Fibroblast of upper back skin (primary cell): ENCODE data around the gene SDHC.
"Not testable (repeated sequence)": the region's sequence is repeated elsewhere in the genome, so short reads cannot be mapped to it uniquely, and the experiment has no call there.

Source experiments
- DNase-seq: peaks from one replicate; pipeline ENCODE4 v3.0.0-alpha.2; 2013

The SDHC gene

DNA sequence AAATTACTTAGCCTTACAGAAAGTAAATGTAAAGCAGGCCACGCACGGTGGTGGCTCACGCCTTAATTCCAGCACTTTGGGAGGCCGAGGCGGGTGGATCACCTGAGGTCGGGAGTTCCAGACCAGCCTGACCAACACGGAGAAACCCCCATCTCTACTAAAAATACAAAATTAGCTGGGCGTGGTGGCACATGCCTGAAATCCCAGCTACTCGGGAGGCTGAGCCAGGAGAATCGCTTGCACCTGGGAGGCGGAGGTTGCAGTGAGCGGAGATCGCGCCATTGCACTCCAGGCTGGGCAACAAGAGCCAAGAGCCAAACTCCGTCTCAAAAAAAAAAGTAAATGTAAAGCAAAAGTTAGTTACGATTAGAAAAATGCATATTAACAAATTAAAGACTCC lies 75.0 kb downstream of the SDHC start:
- DNase-seq: not testable (repeated sequence)

DNA sequence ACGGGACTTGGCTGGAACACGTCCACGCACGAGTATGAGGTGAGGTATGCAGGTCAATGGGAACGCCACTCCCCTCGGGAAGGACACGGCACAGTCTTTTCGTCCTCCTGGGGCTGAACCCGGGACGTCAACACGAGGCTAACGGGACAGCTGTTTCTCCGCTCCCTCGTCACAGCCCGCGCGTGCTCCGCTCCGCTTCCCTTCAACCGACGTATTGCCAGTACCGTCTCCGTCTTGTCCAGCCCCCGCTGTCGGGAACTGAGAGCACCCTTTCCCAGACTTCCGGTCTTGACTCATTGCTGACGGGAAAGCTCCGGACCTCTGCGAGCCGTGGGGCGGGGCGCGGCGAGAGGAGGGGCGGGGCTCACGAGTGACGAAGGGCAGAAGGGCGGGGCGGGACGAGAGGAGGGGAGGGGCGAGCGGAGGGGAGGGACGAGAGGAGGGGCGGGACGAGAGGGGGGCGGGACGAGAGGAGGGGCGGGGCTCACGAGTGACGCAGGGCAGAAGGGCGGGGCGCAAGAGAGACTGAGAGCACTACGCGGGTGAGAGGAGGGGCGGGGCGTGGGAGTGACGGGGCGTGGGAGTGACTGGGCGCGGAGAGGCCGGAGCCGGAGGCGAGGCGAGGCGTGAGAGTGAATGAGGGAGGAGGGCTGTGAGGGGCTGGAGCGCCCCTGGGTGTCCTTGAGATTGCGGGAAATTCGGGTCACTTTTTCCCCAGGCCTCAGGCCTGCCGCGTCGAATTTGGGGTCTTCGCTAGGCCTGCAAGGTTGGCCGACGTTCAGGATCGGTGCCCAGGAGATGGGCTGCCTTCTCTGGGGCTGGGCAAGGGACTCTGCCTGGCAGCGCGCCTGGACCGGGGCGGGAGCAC lies 75.7 kb downstream of the SDHC start:
- peak; percentile 98 for DNase-seq

DNA sequence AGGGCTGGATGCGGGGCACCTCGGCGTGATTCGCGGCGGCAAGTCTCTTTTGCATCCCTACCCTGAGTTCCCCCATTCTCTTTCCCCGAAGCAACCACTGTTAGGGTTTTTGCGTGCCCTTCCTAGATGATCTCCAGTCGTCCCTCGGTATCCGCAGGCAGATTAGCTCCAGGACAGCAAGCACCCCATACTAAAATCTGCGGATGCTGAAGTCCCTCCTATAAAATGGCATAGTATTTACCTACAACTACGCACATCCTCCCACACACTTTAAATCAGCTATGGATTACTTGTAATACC lies 76.3 kb downstream of the SDHC start:
- DNase-seq: no peak

DNA sequence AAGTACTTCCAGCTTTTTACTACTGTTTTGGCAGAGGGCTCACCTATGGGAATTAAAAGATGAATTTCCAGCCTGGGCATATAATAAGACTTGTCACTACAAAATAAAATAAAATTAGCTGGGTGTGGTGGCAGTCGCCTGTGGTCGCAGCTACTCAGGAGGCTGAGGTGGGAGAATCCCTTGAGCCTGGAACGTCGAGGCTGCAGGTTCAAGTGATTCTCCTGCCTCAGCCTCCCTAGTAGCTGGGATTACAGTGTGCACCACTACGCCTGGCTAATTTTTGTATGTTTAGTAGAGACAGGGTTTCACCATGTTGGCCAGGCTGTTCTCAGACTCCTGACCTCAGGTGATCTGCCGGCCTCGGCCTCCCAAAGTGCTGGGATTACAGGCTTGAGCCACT lies 77.0 kb downstream of the SDHC start:
- not testable (repeated sequence) for DNase-seq

DNA sequence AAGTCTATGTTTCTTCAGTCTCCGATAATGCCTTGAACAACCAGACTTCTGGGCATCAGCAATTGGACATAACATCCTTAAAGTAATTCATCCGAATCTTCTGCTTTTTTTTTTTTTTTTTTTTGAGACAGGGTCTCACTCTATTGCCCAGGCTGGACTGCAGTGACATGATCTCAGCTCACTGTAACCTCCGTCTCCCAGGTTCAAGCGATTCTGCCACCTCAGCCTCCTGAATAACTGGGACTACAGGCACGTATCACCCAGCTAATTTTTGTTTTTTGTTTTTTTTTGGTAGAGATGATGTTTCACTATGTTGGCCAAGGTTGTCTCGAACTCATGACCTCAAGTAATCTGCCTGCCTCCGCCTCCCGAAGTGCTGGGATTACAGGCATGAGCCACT lies 77.4 kb downstream of the SDHC start:
- no peak for DNase-seq

DNA sequence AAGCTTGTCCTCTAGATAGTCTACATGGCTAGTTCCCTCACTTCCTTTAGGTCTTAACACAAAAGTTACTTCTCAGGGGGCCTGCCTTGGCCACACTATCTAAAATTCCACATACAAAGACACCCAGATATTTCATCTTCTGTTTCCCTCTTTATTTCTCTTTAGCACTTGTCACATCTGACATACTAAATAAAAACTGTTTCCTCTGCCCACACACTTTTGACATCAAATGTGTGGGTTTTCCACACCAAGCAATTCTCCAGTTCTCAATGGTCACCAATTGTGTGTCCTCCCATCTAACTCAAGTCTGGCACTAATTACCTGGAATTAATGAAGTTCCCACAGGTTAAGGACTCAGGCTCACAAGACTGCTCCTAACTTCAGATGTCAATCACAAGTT lies 79.0 kb downstream of the SDHC start:
- no peak for DNase-seq

DNA sequence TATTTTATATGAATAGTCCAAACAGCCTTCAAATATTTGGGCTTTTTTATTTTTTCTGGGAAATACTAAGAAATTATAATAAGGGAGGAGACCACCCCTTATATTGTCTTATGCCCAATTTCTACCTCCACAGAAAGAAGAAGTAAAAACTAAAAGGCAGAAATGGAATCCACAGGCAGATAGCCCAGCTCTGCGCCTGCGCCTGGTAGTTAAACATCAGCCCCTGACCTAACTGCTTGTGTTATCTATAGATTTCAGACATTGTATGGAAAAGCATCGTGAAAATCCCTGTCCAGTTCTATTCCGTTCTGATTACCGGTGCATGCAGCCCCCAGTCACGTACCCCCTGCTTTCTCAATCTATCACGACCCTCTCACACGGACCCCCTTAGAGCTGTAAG lies 82.9 kb downstream of the SDHC start:
- not testable (repeated sequence) for DNase-seq

DNA sequence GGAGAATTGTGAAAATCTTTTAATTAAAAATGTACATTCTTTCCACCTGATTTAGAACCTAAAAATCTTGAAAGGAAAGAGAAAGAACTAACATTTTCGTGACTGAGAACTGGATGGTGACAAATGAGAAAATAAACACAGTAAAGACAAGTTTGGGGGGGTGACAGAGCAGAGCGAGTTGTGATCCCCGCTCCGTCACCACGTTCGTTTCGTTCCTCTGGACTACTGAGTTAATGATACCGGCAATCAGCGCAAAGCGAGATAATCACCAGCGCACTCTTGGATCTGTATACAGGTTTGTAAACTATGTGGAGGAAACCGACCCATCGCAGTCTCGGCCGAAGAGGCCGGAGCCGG lies 84.7 kb downstream of the SDHC start:
- DNase-seq: no peak

DNA sequence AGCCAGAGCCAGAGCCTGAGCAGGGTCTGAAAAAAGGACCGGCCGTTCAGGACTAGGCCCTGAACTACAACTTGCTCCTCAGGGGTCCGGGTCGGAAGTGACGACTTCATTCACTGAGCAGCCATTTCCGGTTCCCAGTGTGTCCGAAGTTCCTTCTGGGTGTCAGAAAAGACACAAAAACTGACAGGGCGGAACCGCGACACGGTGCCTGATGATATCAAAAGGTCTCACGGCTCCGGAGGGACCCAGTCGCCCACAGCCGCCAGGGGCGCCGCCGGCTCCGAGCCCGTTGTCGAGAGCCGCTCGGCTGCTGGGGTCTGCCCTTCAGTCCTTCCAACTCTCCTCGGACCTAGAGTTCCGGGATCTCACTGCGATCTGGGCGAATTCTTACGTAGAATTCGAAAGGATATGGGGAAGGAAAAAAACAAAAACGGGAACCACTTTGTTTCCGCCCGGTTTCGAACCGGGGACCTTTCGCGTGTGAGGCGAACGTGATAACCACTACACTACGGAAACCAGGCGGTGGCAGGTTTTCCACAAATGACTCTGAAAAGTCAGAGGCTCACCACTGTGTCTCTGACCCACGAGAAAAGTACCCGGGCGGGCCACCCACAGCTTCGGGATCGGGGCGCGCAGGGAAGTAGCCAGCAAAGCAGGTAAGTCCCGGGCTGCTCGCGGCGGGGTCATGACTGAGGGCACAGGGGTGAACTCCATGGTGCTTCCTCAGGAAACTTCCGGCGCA lies 85.2 kb downstream of the SDHC start:
- DNase-seq: peak; percentile 93

DNA sequence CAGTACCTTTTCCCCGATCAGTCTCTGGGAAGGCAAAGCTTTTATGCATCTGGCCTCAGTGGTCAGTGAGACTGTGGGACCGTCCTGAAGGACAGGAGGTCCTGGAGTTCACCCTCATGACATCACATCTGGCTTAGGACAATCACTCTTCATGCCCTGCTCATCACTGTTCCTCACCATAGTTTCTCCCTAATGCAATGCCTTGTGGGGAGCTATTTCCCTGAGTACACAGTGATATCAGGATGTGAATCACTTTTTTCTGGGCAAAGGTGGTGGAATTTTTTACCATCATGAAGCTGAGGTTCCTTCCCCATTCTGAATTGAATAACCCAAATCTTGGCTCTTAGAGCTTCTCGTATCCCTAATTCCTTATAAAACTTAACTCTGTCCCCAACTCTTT lies 88.3 kb downstream of the SDHC start:
- no peak for DNase-seq

DNA sequence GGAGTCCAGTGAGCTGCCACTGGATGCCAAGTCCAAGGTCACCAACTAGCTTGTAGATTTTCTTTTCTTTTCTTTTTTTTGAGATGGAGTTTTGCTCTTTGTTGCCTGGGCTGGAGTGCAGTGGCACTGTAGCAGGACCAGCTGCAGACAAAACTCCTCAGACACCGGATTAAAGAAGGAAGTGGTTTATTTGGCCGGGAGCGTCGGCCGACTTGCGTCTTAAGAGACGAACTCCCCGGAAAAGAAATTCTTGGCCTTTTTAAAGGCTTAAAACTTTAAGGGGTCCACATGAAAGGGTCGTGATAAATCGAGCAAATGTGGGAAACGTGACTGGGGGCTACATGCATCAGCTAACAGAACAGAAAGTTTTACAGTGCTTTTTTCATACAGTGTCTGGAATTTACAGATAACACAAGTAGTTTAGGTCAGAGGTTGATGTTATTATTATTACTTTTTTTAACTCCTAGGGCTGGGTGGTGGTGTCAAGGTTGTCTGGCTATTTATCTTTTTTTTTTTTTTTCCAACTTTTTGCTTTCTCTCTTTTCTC lies 89.9 kb downstream of the SDHC start:
- DNase-seq: no peak

DNA sequence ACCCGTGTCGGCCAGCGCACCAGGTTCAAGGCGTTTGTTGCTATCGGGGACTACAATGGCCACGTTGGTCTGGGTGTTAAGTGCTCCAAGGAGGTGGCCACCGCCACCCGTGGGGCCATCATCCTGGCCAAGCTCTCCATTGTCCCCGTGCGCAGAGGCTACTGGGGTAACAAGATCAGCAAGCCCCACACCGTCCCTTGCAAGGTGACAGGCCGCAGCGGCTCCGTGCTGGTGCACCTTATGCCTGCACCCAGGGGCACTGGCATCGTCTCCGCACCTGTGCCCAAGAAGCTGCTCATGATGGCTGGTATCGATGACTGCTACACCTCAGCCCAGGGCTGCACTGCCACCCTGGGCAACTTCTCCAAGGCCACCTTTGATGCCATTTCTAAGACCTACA lies 92.4 kb downstream of the SDHC start:
- DNase-seq: not testable (repeated sequence)

DNA sequence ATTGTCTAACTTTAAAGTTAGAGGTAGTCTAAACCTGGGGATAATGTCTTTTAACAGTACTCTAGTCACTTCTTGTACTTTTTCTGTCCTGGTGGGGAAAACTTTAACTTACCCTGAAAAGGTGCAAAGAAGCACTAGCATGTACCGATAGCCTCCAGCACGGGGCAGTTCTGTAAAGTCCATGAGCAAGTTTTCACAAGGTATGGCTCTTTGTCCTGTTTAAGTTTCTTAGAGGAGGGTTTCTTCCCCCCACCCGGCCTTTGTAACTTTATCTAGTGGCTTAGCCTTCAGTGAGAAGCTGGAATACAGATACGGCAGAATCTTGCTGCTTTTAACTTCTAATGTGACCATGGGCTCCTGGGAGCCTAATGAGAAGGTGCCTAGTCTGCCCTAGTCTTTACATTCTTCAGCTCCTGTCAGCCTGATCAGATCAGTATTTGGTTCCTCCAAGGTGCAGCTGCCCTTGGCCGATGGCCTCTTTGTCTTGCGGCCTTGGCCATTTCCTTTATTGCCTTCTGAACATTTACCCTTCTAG lies 93.3 kb downstream of the SDHC start:
- no peak for DNase-seq

DNA sequence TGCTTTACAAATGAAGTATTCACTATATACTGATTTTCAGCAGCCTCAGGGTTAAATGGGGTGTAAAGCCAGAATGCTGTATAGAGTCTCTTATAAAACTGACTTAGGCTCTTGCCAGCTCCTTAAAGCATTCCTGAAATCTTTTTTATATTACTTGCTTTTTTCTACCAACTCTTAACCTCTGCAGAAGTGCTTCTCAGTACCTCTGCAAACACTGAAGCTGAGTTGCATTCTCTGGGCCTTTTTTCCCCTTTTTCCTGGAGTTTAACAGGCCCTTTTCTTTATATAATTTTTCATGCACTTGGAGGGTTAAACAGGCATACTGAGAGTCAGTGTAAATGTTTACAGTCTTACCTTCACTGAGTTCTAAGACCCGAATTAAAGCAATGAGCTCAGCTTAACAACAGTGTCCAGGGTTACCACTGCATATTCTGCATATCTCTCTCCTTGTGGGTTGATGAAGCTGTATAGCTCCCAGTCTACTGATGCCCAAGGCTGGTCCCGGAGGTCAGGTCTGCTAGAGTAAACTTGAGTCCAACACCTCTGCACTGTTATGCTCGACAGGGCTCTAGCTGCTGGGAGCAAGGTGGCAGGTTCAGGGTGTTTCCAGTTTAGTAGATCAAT lies 94.4 kb downstream of the SDHC start:
- no peak for DNase-seq

DNA sequence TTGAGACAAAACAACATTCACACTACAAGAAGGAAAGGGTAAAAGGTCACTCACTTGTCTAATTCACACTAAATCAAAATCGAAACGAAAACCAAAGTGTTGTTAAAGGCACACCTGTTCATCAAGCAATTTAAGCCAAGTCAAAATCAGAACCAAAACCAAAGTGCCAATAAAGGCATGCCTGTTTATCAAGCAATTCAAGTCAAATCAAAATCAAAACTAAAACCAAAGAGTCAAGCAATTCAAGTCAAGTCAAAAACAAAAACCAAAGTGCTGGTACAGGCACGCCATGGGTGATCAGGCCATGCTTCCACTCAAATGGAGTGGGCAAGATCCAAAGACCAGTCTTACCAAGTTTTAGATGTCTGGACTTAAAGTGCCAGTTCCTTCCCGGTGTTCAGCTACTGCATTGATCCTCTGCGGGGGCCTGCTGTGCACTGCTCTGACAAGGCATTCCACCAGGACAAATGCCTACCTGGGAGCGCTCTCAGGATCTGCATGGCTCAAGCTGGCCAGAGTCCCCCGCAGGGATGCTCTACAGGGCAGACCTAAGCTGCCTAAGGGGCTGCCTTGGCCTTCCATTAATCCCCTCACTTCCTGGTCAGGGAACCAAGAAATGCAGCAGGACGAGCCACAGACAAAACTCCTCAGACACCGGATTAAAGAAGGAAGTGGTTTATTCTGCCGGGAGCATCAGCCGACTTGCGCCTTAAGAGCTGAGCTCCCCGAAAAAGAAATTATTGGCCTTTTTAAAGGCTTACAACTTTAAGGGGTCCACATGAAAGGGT lies 95.9 kb downstream of the SDHC start:
- DNase-seq: not testable (repeated sequence)

DNA sequence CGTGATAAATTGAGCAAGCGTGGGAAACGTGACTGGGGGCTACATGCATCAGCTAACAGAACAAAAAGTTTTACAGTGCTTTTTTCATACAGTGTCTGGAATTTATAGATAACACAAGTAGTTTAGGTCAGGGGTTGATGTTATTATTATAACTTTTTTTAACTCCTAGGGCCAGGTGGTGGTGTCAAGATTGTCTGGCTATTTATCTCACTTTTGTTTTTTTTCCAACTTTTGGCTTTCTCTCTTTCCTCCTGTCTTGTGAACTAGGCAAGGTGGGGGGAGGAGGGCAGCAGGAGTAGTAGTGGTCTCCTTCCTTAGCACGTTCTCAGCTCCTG lies 96.4 kb downstream of the SDHC start:
- DNase-seq: not testable (repeated sequence)
